Measurements from ENCODE around the gene RUNX3.
A peak's percentile ranks its signal among the peaks of the same experiment; 100 is the strongest.

Gene RUNX3

GRCh38 chr1:24958766-24959622 lies 28.9 kb upstream of the RUNX3 start:
- DNase-seq (ENCODE audit: low read depth, low spot score), result no peak
- H3K4me3 ChIP-seq (ENCODE audit: low read depth, low read length), result no peak overlapping the region
- no peak for TF ChIP-seq CTCF (IDR thresholded peaks at IDR 0.05; ENCODE audit: low read depth, low read length)
- in situ Hi-C loops (cut with HindIII; ENCODE audit: low sequenced_read_pairs), result no loop called here

GRCh38 chr1:24957808-24958752 lies 28.0 kb upstream of the RUNX3 start:
- TF ChIP-seq CTCF (IDR thresholded peaks at IDR 0.05; ENCODE audit: low read depth, low read length), result no peak
- DNase-seq (ENCODE audit: low read depth, low spot score), result no peak
- H3K4me3 ChIP-seq (ENCODE audit: low read depth, low read length), result no peak overlapping the region
- in situ Hi-C loops (cut with HindIII; ENCODE audit: low sequenced_read_pairs), result no loop called here

GRCh38 chr1:24957016-24957807 lies 27.1 kb upstream of the RUNX3 start:
- DNase-seq (ENCODE audit: low read depth, low spot score), result no peak
- H3K4me3 ChIP-seq (ENCODE audit: low read depth, low read length), result no peak overlapping the region
- TF ChIP-seq CTCF (IDR thresholded peaks at IDR 0.05; ENCODE audit: low read depth, low read length), result no peak
- in situ Hi-C loops (cut with HindIII; ENCODE audit: low sequenced_read_pairs), result no loop called here

GRCh38 chr1:24955779-24956365 lies 25.8 kb upstream of the RUNX3 start:
- in situ Hi-C loops (cut with HindIII; ENCODE audit: low sequenced_read_pairs), result no loop called here
- no peak for TF ChIP-seq CTCF (IDR thresholded peaks at IDR 0.05; ENCODE audit: low read depth, low read length)
- DNase-seq (ENCODE audit: low read depth, low spot score), result no peak
- no peak overlapping the region for H3K4me3 ChIP-seq (ENCODE audit: low read depth, low read length)

GRCh38 chr1:24955161-24955560 lies 25.1 kb upstream of the RUNX3 start:
- DNase-seq (ENCODE audit: low read depth, low spot score), result peak; percentile 62

More at GRCh38 chr1:24955161-24955560, 25.1 kb upstream of the RUNX3 start:
- no peak overlapping the region for H3K4me3 ChIP-seq (ENCODE audit: low read depth, low read length)
- in situ Hi-C loops (cut with HindIII; ENCODE audit: low sequenced_read_pairs), result no loop called here
- TF ChIP-seq CTCF (IDR thresholded peaks at IDR 0.05; ENCODE audit: low read depth, low read length), result no peak
